ENCODE measurements around the gene JAZF1. TPM values are rescaled to one million over a fixed set of nuclear protein-coding genes. Genes with fewer than 3 reads are reported as not detected.

Gene JAZF1
- total RNA-seq, 1 experiment from 2014 or later, result 9.1 TPM

- Histone ChIP-seq H2AFZ (ENCODE audit: low read length) (no peak overlapping the region), H2BK12ac (ENCODE audit: insufficient read length, low read depth, low read length) (no peak overlapping the region), H3K23me2 (ENCODE audit: insufficient read length, low read depth, low read length, poor library complexity, severe bottlenecking) (no peaks in the 10 kb centered on the region), H2BK20ac (ENCODE audit: low read depth, low read length, poor library complexity, severe bottlenecking) (no peak overlapping the region), H3K9ac (ENCODE audit: extremely low read depth, insufficient read length, low read length) (no peak overlapping the region), H3T11ph (ENCODE audit: low read length) (no peak overlapping the region), H4K91ac (ENCODE audit: insufficient read length, low read depth, low read length) (no peak overlapping the region), H3K27me3 (ENCODE audit: insufficient read depth, low read length) (no peaks in the 10 kb centered on the region), H3K4ac (ENCODE audit: low read depth, low read length) (no peak overlapping the region), H4K20me1 (ENCODE audit: control insufficient read depth, insufficient read depth, insufficient read length) (no peaks in the 10 kb centered on the region), H3K79me2 (ENCODE audit: insufficient read depth, low read length) (no peaks in the 10 kb centered on the region), H3K14ac (ENCODE audit: insufficient read depth, low read length) (no peak overlapping the region), H2BK120ac (ENCODE audit: low read depth, low read length, poor library complexity, severe bottlenecking) (no peak overlapping the region), H2AK5ac (ENCODE audit: insufficient read length, low read length) (no peak overlapping the region), H3K27ac (ENCODE audit: insufficient read length, low read depth, low read length) (no peak overlapping the region), H3K4me2 (ENCODE audit: insufficient read depth, insufficient read length, low read length) (no peak overlapping the region), H4K5ac (ENCODE audit: insufficient read length, low read depth, low read length) (no peak overlapping the region), H2BK15ac (ENCODE audit: low read depth, low read length) (no peak overlapping the region), H3K9me3 (ENCODE audit: control insufficient read depth, low read depth, low read length) (no peaks in the 10 kb centered on the region), H3K18ac (ENCODE audit: insufficient read length, low read depth, low read length) (no peak overlapping the region), H3K4me1 (ENCODE audit: insufficient read depth, low read length) (peaks cover 6% of the 10 kb centered on the region; the same call in 1 of the 2 replicates), H3K23ac (ENCODE audit: insufficient read length, low read depth, low read length) (no peak overlapping the region), H3K79me1 (ENCODE audit: insufficient read depth, low read depth, low read length, poor library complexity, severe bottlenecking) (no peaks in the 10 kb centered on the region), H4K8ac (replicated peaks; ENCODE audit: insufficient read length, low read depth, low read length) (no peak overlapping the region), H3K56ac (ENCODE audit: insufficient read length, low read depth, low read length) (no peak overlapping the region), H2BK5ac (ENCODE audit: insufficient read length, low read length) (no peak overlapping the region)
- no peak overlapping the region for H3K4me3 Mint-ChIP-seq
- H3K4me1 Mint-ChIP-seq, result peaks cover 28 to 33% of the 10 kb centered on the region in 2 experiments
- H3K36me3 Mint-ChIP-seq (ENCODE audit: insufficient read depth in 1 of 3, low read depth in 3 of 3), result peaks cover 0 to 10% (median 0%) of the 10 kb centered on the region in 3 experiments; a peak in 3 of 7 replicates
- peak; percentile 71 for TF ChIP-seq CTCF (conservative IDR thresholded peaks at IDR 0.05)
- peak overlapping the region in 2 of 3 experiments; percentile 70 to 80; a peak in 3 of 7 replicates for H3K27ac Mint-ChIP-seq
- DNase-seq, result no peak
- 0 out of 5 replicates have a peak, but pooled peaks cover 0 to 2% of the 10 kb centered on the region in 2 experiments for H3K9me3 Mint-ChIP-seq
- no peaks in the 10 kb centered on the region; the same call in 1 of the 2 replicates for H3K27me3 Mint-ChIP-seq (ENCODE audit: low read depth)
- WGBS (ENCODE audit: extremely low coverage, insufficient read length, low lambda C conversion rate), result no CpG with 5 or more reads among the region's 7 CpGs
Observed at GRCh38 chr7:27921081-27921836, 259.3 kb downstream of the JAZF1 start.
